Psoas muscle (tissue), 8 donors: ENCODE results near the gene ITPR2. TPM values are rescaled to one million over a fixed set of nuclear protein-coding genes. Genes with fewer than 3 reads are reported as not detected.

Source experiments
- ATAC-seq, 4 donors: fragments of 200-7000 bp; cut with Tn5 transposase; one replicate each; pipeline ENCODE4 v1.9.1; 2020; ENCODE audit warnings: moderate library complexity in 3 of 4, mild to moderate bottlenecking in 2 of 4
- DNase-seq, 2 donors: peaks; one replicate each; pipeline ENCODE4 v3.0.0-alpha.2; 2020
- H3K27ac ChIP-seq: fragments of 200-600 bp; one replicate; pipeline ENCODE4 v1.8.0; 2022
- H3K27me3 ChIP-seq, 3 donors: fragments of 200-600 bp in 1 of 3; one replicate each; pipeline versions ENCODE4 v1.6.1 to v1.8.0; 2013 to 2022; ENCODE audit warnings: low read length in 2 of 3, mild to moderate bottlenecking in 2 of 3, moderate library complexity in 1 of 3; ENCODE audit not compliant: insufficient read depth in 3 of 3
- H3K36me3 ChIP-seq, 2 donors: fragments of 200-600 bp in 1 of 2; one replicate each; pipeline versions ENCODE4 v1.6.1 to v1.8.0; 2013 to 2022; ENCODE audit warnings: low read depth in 1 of 2, mild to moderate bottlenecking in 1 of 2, moderate library complexity in 1 of 2; ENCODE audit not compliant: insufficient read depth in 1 of 2
- H3K4me1 ChIP-seq: fragments of 200-600 bp; one replicate; pipeline ENCODE4 v1.8.0; 2022
- H3K4me3 ChIP-seq: fragments of 200-600 bp; one replicate; pipeline ENCODE4 v1.8.0; 2022; ENCODE audit warnings: mild to moderate bottlenecking
- H3K9me3 ChIP-seq: fragments of 200-600 bp; one replicate; pipeline ENCODE4 v1.8.0; 2022
- CTCF ChIP-seq: fragments of 200-600 bp; IDR thresholded peaks from one replicate; pipeline ENCODE4 v1.8.0; 2022; ENCODE audit warnings: antibody characterized with exemption
- WGBS, 3 donors: extraction: QIAGEN DNeasy Blood & Tissue Kit; methylation state at CpG; one replicate each; pipeline versions ENCODE4 v1.1.6 to v1.1.7; 2013; 5-methylcytosine and 5-hydroxymethylcytosine counted together
- intact Hi-C, 2 donors: fragments of 100-400 bp; cut with DNase I; formaldehyde crosslinking; loops; one replicate each; pipeline versions ENCODE4 v1.11.0 to v1.14.2; 2022
- polyA plus RNA-seq, 3 donors: library from polyadenylated mRNA; stranded (reverse); fragments of 200-250 nt; gene quantifications; one replicate each; pipeline ENCODE4 v1.2.3, GENCODE V29; 2013
- total RNA-seq, 4 donors: library from RNA; stranded (reverse); fragmentation: NEBNext Ultra II Directional in 2 of 4; extraction: Animal tissue kit (Norgen Biotek cat#: 25700) in 2 of 4; gene quantifications; one replicate each; pipeline versions ENCODE4 v1.2.1 to v1.2.4, GENCODE V29; 2021 to 2023
- donor health status: healthy with polysubstance abuse.
- donor health status: DM: no; HTN: no; CAD: no; lungs with moderate emphysema.
- donor health status: Bipolar disorder and iron deficiency.
- donor health status: healthy.
- donor health status: DM: yes; HTN: yes; CAD: no.
- donor health status: DM: no; HTN: no; CAD: no.
- donor health status: DM: no; HTN: no; CAD: no.
- donor health status: DM: yes; HTN: yes; CAD: no.

The ITPR2 gene
- total and polyA plus RNA-seq, 7 donors = 0.86 to 10.3 (median 6.1) TPM

GRCh38 chr12:26861690-26862089 is 28.7 kb upstream of the ITPR2 start:
- intact Hi-C loops = no loop called here

GRCh38 chr12:26857465-26858176 is 24.6 kb upstream of the ITPR2 start:
- H3K27ac ChIP-seq = no peak overlapping the region
- no peaks in the 10 kb centered on the region for H3K36me3 ChIP-seq
- ATAC-seq = no peak
- DNase-seq = no peak
- no peaks in the 10 kb centered on the region for H3K9me3 ChIP-seq
- no peaks in the 10 kb centered on the region for H3K4me1 ChIP-seq
- WGBS, 3 donors = 46 to 55% (median 51%) methylated on average over 6 of the region's 6 CpGs
- H3K4me3 ChIP-seq = no peak overlapping the region
- TF ChIP-seq CTCF = no peak
- intact Hi-C loops = loop anchor here in 1 of 2 donors (10.0 kb wide), 1 partner anchor 157 kb away; the partner anchor contains the start of gene TM7SF3
- H3K27me3 ChIP-seq = no peaks in the 10 kb centered on the region

More at GRCh38 chr12:26861690-26862089, 28.7 kb upstream of the ITPR2 start:
- ATAC-seq (no peak), DNase-seq (no peak)
- no peak overlapping the region for H3K4me3 ChIP-seq
- H3K4me1 ChIP-seq = no peaks in the 10 kb centered on the region
- no peaks in the 10 kb centered on the region for H3K9me3 ChIP-seq
- no peaks in the 10 kb centered on the region for H3K27me3 ChIP-seq
- no peak overlapping the region for H3K27ac ChIP-seq
- 96 to 100% (median 100%) methylated on average over 1 of the region's 1 CpG for WGBS, 3 donors
- no peaks in the 10 kb centered on the region for H3K36me3 ChIP-seq
- no peak for TF ChIP-seq CTCF

- no peaks in the 10 kb centered on the region for H3K27me3 ChIP-seq
- H3K4me3 ChIP-seq = no peak overlapping the region
- no peak for DNase-seq
- no peak overlapping the region for H3K27ac ChIP-seq
- ATAC-seq = no peak
- H3K9me3 ChIP-seq = no peaks in the 10 kb centered on the region
- intact Hi-C loops = loop anchor here in 1 of 2 donors (2.0 to 10.0 kb wide), 2 partner anchors 29 to 159 kb away; partner anchors contain the start of gene TM7SF3
- TF ChIP-seq CTCF = no peak
- H3K4me1 ChIP-seq = no peaks in the 10 kb centered on the region
- WGBS, 3 donors = 36 to 48% (median 43%) methylated on average over 1 of the region's 1 CpG
- no peaks in the 10 kb centered on the region for H3K36me3 ChIP-seq
Measured at GRCh38 chr12:26855337-26855736, 22.3 kb upstream of the ITPR2 start.

- no peak for DNase-seq
- Histone ChIP-seq H3K9me3 (no peaks in the 10 kb centered on the region), H3K4me3 (no peak overlapping the region), H3K27ac (no peak overlapping the region), H3K36me3 (no peaks in the 10 kb centered on the region), H3K4me1 (no peaks in the 10 kb centered on the region), H3K27me3 (no peaks in the 10 kb centered on the region)
- intact Hi-C loops = loop anchor here (2.0 to 10.0 kb wide), 3 partner anchors 31 to 453 kb away; partner anchors contain the start of gene TM7SF3 (in 1 of the 2)
- WGBS, 3 donors = 15 to 21% (median 20%) methylated on average over 2 of the region's 2 CpGs
- no peak for TF ChIP-seq CTCF
- ATAC-seq = no peak
Measured at GRCh38 chr12:26854031-26854390, 21.0 kb upstream of the ITPR2 start.
